MCF 10A (cell line): ENCODE data around the gene RNF133. TPM values are rescaled to one million over a fixed set of nuclear protein-coding genes. Genes with fewer than 3 reads are reported as not detected.

Source experiments
- Bru-seq: library from RNA; stranded (reverse); fragments of 400-500 nt; gene quantifications from one replicate; lab custom pipeline; 2021; lab: Mats Ljungman, UMichigan
- BruChase-seq, 2 experiments: library from RNA; stranded (reverse); fragments of 400-500 nt; gene quantifications; one replicate each; lab custom pipeline; 2021; lab: Mats Ljungman, UMichigan
- BruUV-seq: library from RNA; stranded (reverse); fragments of 400-500 nt; replicated peaks from 2 replicates; lab custom pipeline; 2021; lab: Mats Ljungman, UMichigan
- CTCF ChIA-PET: fragments of 300-600 bp; sonication (Branson Sonifier 250); formaldehyde crosslinking; extraction: SDS; loops from one replicate; lab custom pipeline; 2021; ENCODE audit warnings: antibody characterized with exemption, inconsistent platforms; lab: Yijun Ruan, JAX
- POLR2A ChIA-PET: fragments of 300-600, 350-650 bp; sonication (Branson Sonifier 250); formaldehyde crosslinking; extraction: SDS; loops from one replicate; lab custom pipeline; 2020; ENCODE audit warnings: antibody characterized with exemption, inconsistent platforms; lab: Yijun Ruan, JAX
- DNase-seq: peaks from one replicate; pipeline ENCODE4 v3.0.0-alpha.2; 2018; ENCODE audit not compliant: unreplicated experiment
- H3K27ac Mint-ChIP-seq: one replicate; pipeline ENCODE4 v1.8.0; 2022; ENCODE audit warnings: mild to moderate bottlenecking, low read depth, mixed read lengths; ENCODE audit not compliant: unreplicated experiment
- H3K27me3 Mint-ChIP-seq: one replicate; pipeline ENCODE4 v1.8.0; 2022; ENCODE audit warnings: mixed read lengths; ENCODE audit not compliant: insufficient read depth, unreplicated experiment
- H3K36me3 Mint-ChIP-seq: one replicate; pipeline ENCODE4 v1.8.0; 2022; ENCODE audit warnings: mild to moderate bottlenecking, moderate library complexity, mixed read lengths; ENCODE audit not compliant: insufficient read depth, unreplicated experiment
- H3K4me1 Mint-ChIP-seq: one replicate; pipeline ENCODE4 v1.8.0; 2022; ENCODE audit warnings: mixed read lengths; ENCODE audit not compliant: insufficient read depth, unreplicated experiment
- H3K4me3 Mint-ChIP-seq: one replicate; pipeline ENCODE4 v1.8.0; 2022; ENCODE audit warnings: mild to moderate bottlenecking, moderate library complexity, mixed read lengths; ENCODE audit not compliant: unreplicated experiment
- H3K9me3 Mint-ChIP-seq: one replicate; pipeline ENCODE4 v1.8.0; 2022; ENCODE audit warnings: mixed read lengths; ENCODE audit not compliant: unreplicated experiment
- intact Hi-C: fragments of 100-400 bp; cut with micrococcal nuclease; formaldehyde crosslinking; loops from 2 replicates; pipeline ENCODE4 v1.14.1; 2022
- long read RNA-seq: library from polyadenylated mRNA; stranded (forward); transcript quantifications from one replicate; pipeline ENCODE4 v2.0.0, GENCODE V29; 2022
- total RNA-seq: library from RNA; stranded (reverse); gene quantifications from 2 replicates; pipeline ENCODE4 v1.2.3, GENCODE V29; 2022
- TF ChIP-seq, protein P1 (sequence below): fragments of 200-600 bp; IDR thresholded peaks from one replicate; pipeline ENCODE4 v1.8.0; 2022; ENCODE audit warnings: antibody characterized with exemption, mild to moderate bottlenecking; ENCODE audit not compliant: unreplicated experiment

RNF133 gene, protein sequence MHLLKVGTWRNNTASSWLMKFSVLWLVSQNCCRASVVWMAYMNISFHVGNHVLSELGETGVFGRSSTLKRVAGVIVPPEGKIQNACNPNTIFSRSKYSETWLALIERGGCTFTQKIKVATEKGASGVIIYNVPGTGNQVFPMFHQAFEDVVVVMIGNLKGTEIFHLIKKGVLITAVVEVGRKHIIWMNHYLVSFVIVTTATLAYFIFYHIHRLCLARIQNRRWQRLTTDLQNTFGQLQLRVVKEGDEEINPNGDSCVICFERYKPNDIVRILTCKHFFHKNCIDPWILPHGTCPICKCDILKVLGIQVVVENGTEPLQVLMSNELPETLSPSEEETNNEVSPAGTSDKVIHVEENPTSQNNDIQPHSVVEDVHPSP
- total RNA-seq (0.49 and 0.70 TPM in 2 replicates), Bru-seq, nascent RNA (percentile 71 among the genes with signal in this experiment), BruChase-seq, experiment 1, labeled RNA remaining after a 6-hour chase (percentile 39 among the genes with signal in this experiment), BruChase-seq, experiment 2, labeled RNA remaining after a 2-hour chase (percentile 55 among the genes with signal in this experiment)
- long read RNA-seq, result 0 reads

DNA sequence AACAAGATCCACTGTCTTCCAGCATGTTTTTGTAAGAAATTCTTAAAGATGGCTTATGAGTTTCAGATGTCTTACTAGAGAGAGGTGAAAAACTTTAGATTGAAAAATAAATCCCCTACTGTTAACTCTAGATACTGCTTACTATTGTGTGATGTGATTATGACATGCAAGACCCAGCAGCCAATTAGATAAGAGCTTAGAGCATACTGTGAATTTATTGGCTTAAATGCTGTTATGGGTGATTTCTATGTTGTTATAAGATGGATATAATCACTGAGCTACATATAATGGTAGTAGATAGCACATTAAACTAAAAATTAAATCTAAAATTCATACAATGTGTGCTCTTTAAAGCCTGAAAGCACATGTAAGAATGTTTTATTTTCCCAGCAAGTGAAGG lies at the start of gene RNF133:
RNF133 (minus strand) TSS at position 101 of the 400 bp plus-strand sequence. CDS start 199 bp downstream, outside the sequence.
- no TSS peak for BruUV-seq
- H3K9me3 Mint-ChIP-seq, result no peaks in the 10 kb centered on the region
- H3K4me1 Mint-ChIP-seq, result no peaks in the 10 kb centered on the region
- H3K27me3 Mint-ChIP-seq, result no peaks in the 10 kb centered on the region
- H3K27ac Mint-ChIP-seq, result no peak within 1 kb of the TSS
- ChIA-PET CTCF (no interaction called here), POLR2A (no interaction called here)
- H3K36me3 Mint-ChIP-seq, result no peaks in the 10 kb centered on the region
- intact Hi-C loops, result no loop called here
- TF ChIP-seq, protein P1, sequence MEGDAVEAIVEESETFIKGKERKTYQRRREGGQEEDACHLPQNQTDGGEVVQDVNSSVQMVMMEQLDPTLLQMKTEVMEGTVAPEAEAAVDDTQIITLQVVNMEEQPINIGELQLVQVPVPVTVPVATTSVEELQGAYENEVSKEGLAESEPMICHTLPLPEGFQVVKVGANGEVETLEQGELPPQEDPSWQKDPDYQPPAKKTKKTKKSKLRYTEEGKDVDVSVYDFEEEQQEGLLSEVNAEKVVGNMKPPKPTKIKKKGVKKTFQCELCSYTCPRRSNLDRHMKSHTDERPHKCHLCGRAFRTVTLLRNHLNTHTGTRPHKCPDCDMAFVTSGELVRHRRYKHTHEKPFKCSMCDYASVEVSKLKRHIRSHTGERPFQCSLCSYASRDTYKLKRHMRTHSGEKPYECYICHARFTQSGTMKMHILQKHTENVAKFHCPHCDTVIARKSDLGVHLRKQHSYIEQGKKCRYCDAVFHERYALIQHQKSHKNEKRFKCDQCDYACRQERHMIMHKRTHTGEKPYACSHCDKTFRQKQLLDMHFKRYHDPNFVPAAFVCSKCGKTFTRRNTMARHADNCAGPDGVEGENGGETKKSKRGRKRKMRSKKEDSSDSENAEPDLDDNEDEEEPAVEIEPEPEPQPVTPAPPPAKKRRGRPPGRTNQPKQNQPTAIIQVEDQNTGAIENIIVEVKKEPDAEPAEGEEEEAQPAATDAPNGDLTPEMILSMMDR, result no peak
- no peak within 1 kb of the TSS for H3K4me3 Mint-ChIP-seq
- no peak for DNase-seq

DNA sequence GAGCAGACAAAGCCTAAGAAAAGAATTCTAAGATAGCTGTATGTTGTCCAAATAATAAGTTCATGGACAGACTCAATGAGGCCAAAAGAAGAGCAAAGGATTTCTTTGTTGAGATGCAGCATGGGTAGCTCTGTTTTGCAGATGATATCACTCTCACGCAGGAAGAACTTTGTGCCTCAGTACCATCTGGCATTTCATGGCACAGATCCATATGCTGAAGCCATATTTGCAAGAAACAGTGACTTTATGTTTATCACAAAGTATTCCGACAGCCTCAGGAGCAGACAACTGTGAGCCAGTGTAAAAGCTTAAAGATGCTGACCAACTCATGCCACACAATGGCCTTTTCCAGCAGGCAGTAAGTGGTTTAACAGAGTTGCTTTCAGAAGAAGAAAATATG lies 49.3 kb upstream of the RNF133 start:
- no peak for DNase-seq
- no TSS peak for BruUV-seq
- Mint-ChIP-seq H3K36me3 (no peaks in the 10 kb centered on the region), H3K9me3 (no peaks in the 10 kb centered on the region), H3K27me3 (no peaks in the 10 kb centered on the region), H3K4me1 (no peaks in the 10 kb centered on the region), H3K4me3 (no peak overlapping the region), H3K27ac (no peak overlapping the region)
- CTCF ChIA-PET, result interaction anchor here (0.6 to 1.5 kb wide), 6 partner anchors 10 to 249 kb away, joined by 3 to 5 read pairs (median 4); no protein-coding TSS in a partner anchor
- TF ChIP-seq, protein P1, result no peak
- POLR2A ChIA-PET, result interaction anchor here (0.8 to 1.1 kb wide), 2 partner anchors 8 to 17 kb away, joined by 4 read pairs; no protein-coding TSS in a partner anchor
- intact Hi-C loops, result no loop called here

DNA sequence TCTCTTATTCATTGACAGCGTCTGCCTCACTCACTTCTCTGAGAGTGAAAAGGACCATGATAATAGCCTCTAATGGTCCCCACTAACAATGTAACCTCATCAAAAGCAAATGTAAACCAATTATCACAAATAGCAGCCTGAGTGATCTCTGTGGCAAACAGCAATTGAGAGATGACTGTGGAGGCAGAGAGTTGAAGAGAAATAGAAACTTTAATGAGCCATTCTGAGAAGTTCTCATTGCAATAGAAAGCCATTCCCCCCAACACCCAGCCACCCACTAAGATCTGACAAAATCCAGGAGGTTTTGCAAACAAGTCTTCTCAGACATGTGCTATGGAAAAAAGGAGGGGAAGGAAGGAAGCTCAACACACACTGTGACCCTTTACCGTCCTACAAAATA lies 48.0 kb upstream of the RNF133 start:
- no TSS peak for BruUV-seq
- H3K9me3 Mint-ChIP-seq, result no peaks in the 10 kb centered on the region
- H3K27me3 Mint-ChIP-seq, result no peaks in the 10 kb centered on the region
- H3K4me1 Mint-ChIP-seq, result no peaks in the 10 kb centered on the region
- TF ChIP-seq, protein P1, result no peak
- H3K36me3 Mint-ChIP-seq, result no peaks in the 10 kb centered on the region
- intact Hi-C loops, result no loop called here
- no peak overlapping the region for H3K27ac Mint-ChIP-seq
- CTCF ChIA-PET, result interaction anchor here (1.1 to 1.3 kb wide), 2 partner anchors 51 to 72 kb away, joined by 3 to 4 read pairs; no protein-coding TSS in a partner anchor
- no peak overlapping the region for H3K4me3 Mint-ChIP-seq
- DNase-seq, result no peak
- POLR2A ChIA-PET, result no interaction called here

DNA sequence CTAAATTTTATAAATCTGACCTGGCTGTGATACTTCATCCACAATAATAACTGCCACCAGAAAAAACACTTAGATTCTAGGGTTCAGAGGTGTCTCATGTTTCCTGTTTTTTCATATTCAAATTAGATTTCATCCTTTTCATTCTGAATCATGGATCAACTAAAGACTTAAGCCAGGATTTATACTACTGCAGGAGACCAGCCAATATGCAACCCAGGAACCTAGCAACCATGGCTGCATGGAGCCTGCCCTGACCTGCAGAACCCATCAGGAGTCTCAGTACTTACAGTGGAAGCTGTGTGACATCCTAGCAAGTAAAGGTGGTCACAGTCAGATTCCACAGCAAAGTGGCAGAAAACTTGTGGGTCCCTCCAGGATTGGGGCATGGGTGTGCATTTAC lies 44.3 kb upstream of the RNF133 start:
- H3K4me1 Mint-ChIP-seq, result no peaks in the 10 kb centered on the region
- no peaks in the 10 kb centered on the region for H3K9me3 Mint-ChIP-seq
- H3K27me3 Mint-ChIP-seq, result no peaks in the 10 kb centered on the region
- no peaks in the 10 kb centered on the region for H3K36me3 Mint-ChIP-seq
- TF ChIP-seq, protein P1, result no peak
- ChIA-PET POLR2A (no interaction called here), CTCF (no interaction called here)
- H3K27ac Mint-ChIP-seq, result no peak overlapping the region
- no TSS peak for BruUV-seq
- intact Hi-C loops, result no loop called here
- H3K4me3 Mint-ChIP-seq, result no peak overlapping the region
- DNase-seq, result peak; percentile 23
